Hepatocyte (in vitro differentiated cells): ENCODE results near the gene SH3PXD2A. TPM values are rescaled to one million over a fixed set of nuclear protein-coding genes. Genes with fewer than 3 reads are reported as not detected.

Source experiments
- DNase-seq: peaks from one replicate; pipeline ENCODE4 v3.0.0-alpha.2; 2016; ENCODE audit warnings: low spot score
- H2AFZ ChIP-seq: fragments of 200-600 bp; sonication (generic); 2 replicates; pipeline ENCODE4 v1.6.0; 2016; ENCODE audit warnings: antibody characterized with exemption, mild to moderate bottlenecking
- H3K27ac ChIP-seq: fragments of 200-600 bp; sonication (generic); 2 replicates; pipeline ENCODE4 v1.5.1; 2016; ENCODE audit warnings: mild to moderate bottlenecking
- H3K27me3 ChIP-seq: fragments of 200-600 bp; sonication (generic); 2 replicates; pipeline ENCODE4 v1.6.1; 2016
- H3K36me3 ChIP-seq: fragments of 200-600 bp; sonication (generic); replicated peaks from 2 replicates; pipeline ENCODE4 v1.5.1; 2016; ENCODE audit warnings: low read depth; ENCODE audit not compliant: insufficient read depth
- H3K4me1 ChIP-seq: fragments of 200-600 bp; sonication (generic); 2 replicates; pipeline ENCODE4 v1.5.1; 2016; ENCODE audit warnings: mild to moderate bottlenecking, moderate library complexity; ENCODE audit not compliant: insufficient read depth
- H3K4me2 ChIP-seq: fragments of 200-600 bp; sonication (generic); 2 replicates; pipeline ENCODE4 v1.6.0; 2016
- H3K4me3 ChIP-seq: fragments of 200-600 bp; sonication (generic); 2 replicates; pipeline ENCODE4 v1.5.1; 2016; ENCODE audit warnings: mild to moderate bottlenecking
- H3K79me2 ChIP-seq: fragments of 200-600 bp; sonication (generic); 2 replicates; pipeline ENCODE4 v1.6.0; 2017; ENCODE audit warnings: mild to moderate bottlenecking
- H3K9me2 ChIP-seq: fragments of 200-600 bp; sonication (generic); replicated peaks from 2 replicates; pipeline ENCODE4 v1.6.0; 2017; ENCODE audit warnings: mild to moderate bottlenecking; ENCODE audit not compliant: insufficient read depth
- H3K9me3 ChIP-seq: fragments of 200-600 bp; sonication (generic); 2 replicates; pipeline ENCODE4 v1.5.1; 2016; ENCODE audit warnings: low read depth, mild to moderate bottlenecking
- H4K20me1 ChIP-seq: fragments of 200-600 bp; sonication (generic); 2 replicates; pipeline ENCODE4 v1.6.0; 2016; ENCODE audit warnings: mild to moderate bottlenecking; ENCODE audit not compliant: insufficient read depth, poor library complexity, severe bottlenecking
- EZH2 ChIP-seq: fragments of 200-600 bp; sonication (generic); IDR thresholded peaks from 2 replicates; pipeline ENCODE4 v1.6.1; 2016; ENCODE audit warnings: antibody characterized with exemption, mild to moderate bottlenecking, borderline replicate concordance
- EZH2phosphoT487 ChIP-seq: fragments of 200-600 bp; sonication (generic); IDR thresholded peaks from one replicate; pipeline ENCODE4 v1.6.1; 2018; ENCODE audit warnings: antibody characterized with exemption, mild to moderate bottlenecking, low read depth, moderate library complexity; ENCODE audit not compliant: unreplicated experiment, severe bottlenecking
- WGBS: methylation state at CpG from one replicate; pipeline ENCODE4 v1.1.6; 2016; ENCODE audit warnings: low lambda C conversion rate; ENCODE audit errors: missing lambda C conversion rate; 5-methylcytosine and 5-hydroxymethylcytosine counted together
- polyA plus RNA-seq: library from polyadenylated mRNA; unstranded; fragments of >200 nt; fragmentation: Nextera tagmentation; extraction: Ambion mirVana; gene quantifications from 2 replicates; pipeline ENCODE4 v1.2.1, GENCODE V29; 2016
- total RNA-seq: library from RNA; depleted of rRNA; stranded (reverse); fragments of >200 nt; gene quantifications from 2 replicates; pipeline ENCODE4 v1.2.3, GENCODE V29; 2014
- TF ChIP-seq, protein P1 (sequence below): fragments of 200-600 bp; sonication (generic); IDR thresholded peaks from 2 replicates; pipeline ENCODE4 v1.5.1; 2016; ENCODE audit warnings: antibody characterized with exemption, mild to moderate bottlenecking; ENCODE audit not compliant: poor library complexity

The SH3PXD2A gene
- total and polyA plus RNA-seq, 2 experiments from 2014 or later: 8.4 to 13.6 TPM

DNA sequence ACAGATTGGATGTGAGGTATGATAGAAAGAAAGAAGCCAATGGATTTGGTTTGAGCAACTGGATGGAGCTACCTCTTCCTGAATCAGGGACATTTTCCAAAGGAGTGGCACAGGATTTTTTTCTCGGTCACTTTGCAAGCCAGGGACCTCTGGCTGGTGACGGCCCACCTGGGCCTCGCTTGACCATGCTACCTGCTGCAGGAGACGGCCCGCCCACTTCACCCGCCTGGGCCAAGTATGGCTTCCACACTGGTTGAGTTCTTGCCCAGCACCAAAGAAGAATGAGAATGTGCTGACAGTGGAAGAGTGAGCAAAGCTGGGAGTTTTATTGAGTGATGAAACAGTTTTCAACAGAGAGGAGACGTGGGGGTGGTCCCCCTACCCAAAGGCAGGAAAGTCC is 24.5 kb upstream of the SH3PXD2A start:
- Histone ChIP-seq H3K36me3 (no peaks in the 10 kb centered on the region), H3K27me3 (no peaks in the 10 kb centered on the region), H3K9me3 (no peaks in the 10 kb centered on the region), H2AFZ (no peak overlapping the region), H3K9me2 (no peaks in the 10 kb centered on the region), H4K20me1 (no peaks in the 10 kb centered on the region), H3K4me1 (no peaks in the 10 kb centered on the region), H3K4me2 (no peak overlapping the region), H3K27ac (no peak overlapping the region), H3K4me3 (no peak overlapping the region), H3K79me2 (no peaks in the 10 kb centered on the region)
- DNase-seq: no peak
- WGBS: 91% methylated on average over 7 of the region's 7 CpGs
- TF ChIP-seq, protein P1, sequence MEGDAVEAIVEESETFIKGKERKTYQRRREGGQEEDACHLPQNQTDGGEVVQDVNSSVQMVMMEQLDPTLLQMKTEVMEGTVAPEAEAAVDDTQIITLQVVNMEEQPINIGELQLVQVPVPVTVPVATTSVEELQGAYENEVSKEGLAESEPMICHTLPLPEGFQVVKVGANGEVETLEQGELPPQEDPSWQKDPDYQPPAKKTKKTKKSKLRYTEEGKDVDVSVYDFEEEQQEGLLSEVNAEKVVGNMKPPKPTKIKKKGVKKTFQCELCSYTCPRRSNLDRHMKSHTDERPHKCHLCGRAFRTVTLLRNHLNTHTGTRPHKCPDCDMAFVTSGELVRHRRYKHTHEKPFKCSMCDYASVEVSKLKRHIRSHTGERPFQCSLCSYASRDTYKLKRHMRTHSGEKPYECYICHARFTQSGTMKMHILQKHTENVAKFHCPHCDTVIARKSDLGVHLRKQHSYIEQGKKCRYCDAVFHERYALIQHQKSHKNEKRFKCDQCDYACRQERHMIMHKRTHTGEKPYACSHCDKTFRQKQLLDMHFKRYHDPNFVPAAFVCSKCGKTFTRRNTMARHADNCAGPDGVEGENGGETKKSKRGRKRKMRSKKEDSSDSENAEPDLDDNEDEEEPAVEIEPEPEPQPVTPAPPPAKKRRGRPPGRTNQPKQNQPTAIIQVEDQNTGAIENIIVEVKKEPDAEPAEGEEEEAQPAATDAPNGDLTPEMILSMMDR: no peak
- TF ChIP-seq EZH2 (no peak), EZH2phosphoT487 (no peak)

DNA sequence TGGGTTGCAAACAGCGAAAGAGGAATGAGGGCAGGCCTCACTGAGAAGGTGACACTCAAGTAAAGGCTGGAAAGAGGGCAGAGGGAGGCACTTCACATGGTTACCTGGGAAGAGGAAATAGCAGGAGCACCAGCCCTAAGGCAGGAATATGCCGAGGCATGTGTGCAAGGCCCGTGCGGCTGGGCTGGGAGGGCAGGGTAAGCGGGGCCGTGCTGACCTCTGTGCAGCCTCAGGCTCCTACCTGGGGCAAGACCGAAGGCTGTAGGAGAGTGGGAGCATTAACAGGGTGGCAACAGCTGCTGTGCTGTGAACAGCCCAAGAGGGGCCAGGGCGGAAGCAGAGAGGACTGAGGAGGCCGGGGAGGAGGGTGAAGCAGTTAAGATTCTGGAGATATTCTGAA is 24.0 kb upstream of the SH3PXD2A start:
- Histone ChIP-seq H4K20me1 (no peaks in the 10 kb centered on the region), H3K79me2 (no peaks in the 10 kb centered on the region), H3K4me1 (no peaks in the 10 kb centered on the region), H3K9me3 (no peaks in the 10 kb centered on the region), H3K36me3 (no peaks in the 10 kb centered on the region), H3K9me2 (no peaks in the 10 kb centered on the region), H3K4me2 (no peak overlapping the region), H3K4me3 (no peak overlapping the region), H3K27ac (no peak overlapping the region), H3K27me3 (no peaks in the 10 kb centered on the region), H2AFZ (no peak overlapping the region)
- TF ChIP-seq EZH2phosphoT487: no peak
- no peak for TF ChIP-seq EZH2
- TF ChIP-seq, protein P1: no peak
- 75% methylated on average over 9 of the region's 9 CpGs for WGBS
- DNase-seq: no peak

DNA sequence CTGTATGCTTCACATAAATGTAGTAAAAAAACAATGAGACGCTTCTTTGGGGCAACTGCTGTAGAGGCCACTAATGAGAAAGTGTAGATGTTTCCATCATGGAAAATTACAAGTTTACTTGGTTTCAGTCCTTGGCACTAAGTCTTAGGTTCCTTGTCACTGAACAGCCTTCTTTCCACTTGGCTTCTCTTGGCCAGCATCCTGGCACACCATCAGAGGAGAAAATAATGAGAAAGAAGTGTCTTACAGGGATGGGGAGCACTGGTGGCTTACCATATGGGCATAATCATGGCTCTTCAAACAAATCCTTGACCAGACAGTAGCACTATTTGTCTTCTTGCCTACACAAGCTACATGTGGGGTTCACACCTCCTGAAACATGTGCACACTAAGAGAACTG is 22.5 kb upstream of the SH3PXD2A start:
- Histone ChIP-seq H3K36me3 (no peaks in the 10 kb centered on the region), H4K20me1 (no peaks in the 10 kb centered on the region), H3K9me2 (no peaks in the 10 kb centered on the region), H3K9me3 (no peaks in the 10 kb centered on the region), H3K27ac (no peak overlapping the region), H3K4me1 (no peaks in the 10 kb centered on the region), H3K27me3 (no peaks in the 10 kb centered on the region), H3K4me3 (no peak overlapping the region), H3K4me2 (no peak overlapping the region), H3K79me2 (no peaks in the 10 kb centered on the region), H2AFZ (no peak overlapping the region)
- DNase-seq: no peak
- TF ChIP-seq EZH2: no peak
- 100% methylated on average over 1 of the region's 1 CpG for WGBS

DNA sequence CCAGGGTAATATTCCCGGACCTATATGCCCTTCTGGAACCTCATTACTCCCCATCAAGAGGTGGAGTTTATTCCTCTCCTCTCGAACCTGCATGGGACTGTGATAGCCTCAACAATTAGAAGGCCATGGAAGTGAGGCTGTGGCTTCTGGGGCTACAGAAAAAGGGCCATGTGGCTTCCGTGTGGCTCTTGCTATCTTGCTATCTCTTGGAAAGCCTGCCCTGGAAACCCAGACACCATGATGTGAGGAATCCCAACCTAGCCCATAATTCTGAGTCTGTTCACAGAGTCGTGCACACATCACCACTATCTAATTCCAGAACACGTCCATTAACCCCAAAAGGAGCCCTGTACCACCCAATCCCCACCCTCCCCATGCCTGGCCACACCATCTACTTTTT is 20.8 kb upstream of the SH3PXD2A start:
- no peaks in the 10 kb centered on the region for H3K27me3 ChIP-seq
- no peak overlapping the region for H3K4me2 ChIP-seq
- no peak overlapping the region for H2AFZ ChIP-seq
- DNase-seq: no peak
- TF ChIP-seq EZH2phosphoT487 (no peak), EZH2 (no peak)
- TF ChIP-seq, protein P1: no peak
- no peak overlapping the region for H3K4me3 ChIP-seq
- no peaks in the 10 kb centered on the region for H3K36me3 ChIP-seq
- H3K27ac ChIP-seq: no peak overlapping the region
- 88% methylated on average over 5 of the region's 5 CpGs for WGBS
- H3K9me2 ChIP-seq: no peaks in the 10 kb centered on the region
- H3K9me3 ChIP-seq: no peaks in the 10 kb centered on the region
- no peaks in the 10 kb centered on the region for H3K79me2 ChIP-seq
- H4K20me1 ChIP-seq: no peaks in the 10 kb centered on the region
- peaks cover 3% of the 10 kb centered on the region for H3K4me1 ChIP-seq
